ENCODE results near the gene ZNF365.

The ZNF365 gene

DNA sequence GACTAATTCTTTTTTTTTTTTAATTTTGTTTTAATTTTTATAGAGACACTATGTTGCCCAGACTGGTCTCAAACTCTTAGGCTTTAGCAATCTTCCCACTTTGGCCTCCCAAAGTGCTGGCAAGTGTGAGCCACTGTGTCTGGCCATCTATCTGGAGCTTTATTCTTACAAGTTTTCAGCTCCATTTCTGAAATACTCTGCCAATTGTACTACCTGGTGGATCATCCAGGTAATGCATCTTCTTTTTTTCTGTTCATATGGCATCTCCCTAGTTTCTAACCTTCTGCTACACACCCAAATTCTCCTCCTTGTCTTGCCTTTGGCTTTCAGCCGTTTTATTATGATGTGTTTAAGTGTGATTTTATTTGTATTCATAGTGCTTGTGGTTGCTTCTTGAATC is 40.2 kb downstream of the ZNF365 start:
- ATAC-seq (replicated peaks): no peak
- H3K36me3 Mint-ChIP-seq: peaks cover 8 to 10% of the 10 kb centered on the region in 2 donors
- H3K27me3 Mint-ChIP-seq: peaks cover 36 to 45% of the 10 kb centered on the region in 2 donors

DNA sequence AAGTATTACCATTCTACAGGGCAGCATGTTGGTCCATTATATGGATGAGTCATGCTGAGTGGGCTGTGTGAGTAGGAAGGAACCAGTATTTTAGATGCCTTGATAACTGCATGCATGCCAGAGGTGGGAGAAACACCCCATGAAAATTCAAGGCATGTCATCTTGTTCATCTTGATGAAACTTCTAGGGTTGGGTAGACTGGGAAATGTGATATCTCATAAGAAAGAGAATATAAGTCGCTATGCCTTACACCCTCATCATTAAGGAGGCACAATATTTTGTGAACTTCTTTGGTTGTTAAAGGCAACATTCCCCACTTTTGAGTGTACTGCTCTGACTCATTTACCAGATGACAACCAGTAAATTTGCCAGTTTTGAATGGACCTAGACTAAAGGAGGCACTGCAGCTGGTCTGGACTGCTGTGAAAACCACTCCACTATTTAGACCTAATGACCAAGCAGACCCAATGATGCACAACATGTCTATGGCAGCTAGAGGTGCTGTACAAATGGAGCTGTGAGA is 48.0 kb downstream of the ZNF365 start:
- DNase-seq (no peak), ATAC-seq (replicated peaks) (peak in 1 of 2 donors; percentile 34)
- Mint-ChIP-seq H3K27ac (no peak overlapping the region), H3K4me3 (no peak overlapping the region), H3K27me3 (no peaks in the 10 kb centered on the region), H3K36me3 (no peaks in the 10 kb centered on the region), H3K4me1 (peaks cover 9 to 14% of the 10 kb centered on the region in 2 donors), H3K9me3 (no peaks in the 10 kb centered on the region)

More for the DNA sequence above, 40.2 kb downstream of the ZNF365 start:
- no peak for DNase-seq
- no peak overlapping the region for H3K27ac Mint-ChIP-seq
- no peak overlapping the region for H3K4me3 Mint-ChIP-seq
- H3K9me3 Mint-ChIP-seq: peaks cover 9 to 15% of the 10 kb centered on the region in 2 donors
- no peaks in the 10 kb centered on the region for H3K4me1 Mint-ChIP-seq

DNA sequence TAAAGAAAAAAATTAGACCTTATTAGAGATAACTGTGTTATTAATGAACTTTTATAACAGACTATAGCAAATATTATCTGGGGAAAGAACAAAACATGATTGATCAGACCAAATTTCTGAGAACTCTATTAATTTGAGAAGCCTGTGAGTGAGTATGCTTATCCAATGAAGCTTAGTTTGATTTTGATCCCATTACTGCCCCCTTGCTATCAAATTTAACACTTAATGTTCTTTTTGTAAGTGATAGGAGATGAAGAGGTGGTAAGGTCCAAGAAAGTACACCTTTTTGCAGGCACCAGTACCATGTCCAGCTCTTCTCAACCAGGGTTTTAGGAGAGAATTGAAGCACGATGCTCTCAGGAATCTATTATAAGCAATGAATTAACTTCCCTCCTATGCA is 49.9 kb downstream of the ZNF365 start:
- ATAC-seq (replicated peaks): no peak
- DNase-seq: no peak
- Mint-ChIP-seq H3K9me3 (peaks cover 4 to 5% of the 10 kb centered on the region in 2 donors), H3K27ac (no peak overlapping the region), H3K4me3 (no peak overlapping the region), H3K36me3 (peaks cover 3 to 4% of the 10 kb centered on the region in 2 donors), H3K27me3 (no peaks in the 10 kb centered on the region), H3K4me1 (peaks cover 9 to 14% of the 10 kb centered on the region in 2 donors)

DNA sequence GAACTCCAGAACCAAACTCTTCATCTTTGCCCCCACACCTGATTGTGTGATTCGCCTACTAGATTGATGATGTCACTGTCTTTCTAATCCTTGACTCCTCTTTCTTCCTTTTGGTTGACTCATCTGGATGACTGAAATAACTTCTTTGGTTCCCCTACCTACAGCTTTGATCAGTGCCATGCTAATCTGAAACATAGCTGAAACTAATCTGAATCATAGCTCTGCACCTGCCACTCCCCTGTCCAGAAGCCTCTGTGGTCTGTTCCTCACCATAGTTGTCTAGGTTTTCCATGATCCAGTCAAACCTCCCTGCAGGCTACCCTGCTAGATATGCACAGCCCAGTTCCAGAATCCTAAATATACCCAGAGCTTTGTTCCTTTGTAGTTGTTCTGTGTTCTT is 51.9 kb downstream of the ZNF365 start:
- peaks cover 4 to 8% of the 10 kb centered on the region in 2 donors for H3K9me3 Mint-ChIP-seq
- ATAC-seq (replicated peaks): peak; percentile 82 to 90
- H3K4me3 Mint-ChIP-seq: no peak overlapping the region
- peaks cover 3 to 4% of the 10 kb centered on the region in 2 donors for H3K36me3 Mint-ChIP-seq
- no peaks in the 10 kb centered on the region for H3K27me3 Mint-ChIP-seq
- peaks cover 11 to 18% of the 10 kb centered on the region in 2 donors for H3K4me1 Mint-ChIP-seq
- peak overlapping the region; percentile 5 for H3K27ac Mint-ChIP-seq
- no peak for DNase-seq

DNA sequence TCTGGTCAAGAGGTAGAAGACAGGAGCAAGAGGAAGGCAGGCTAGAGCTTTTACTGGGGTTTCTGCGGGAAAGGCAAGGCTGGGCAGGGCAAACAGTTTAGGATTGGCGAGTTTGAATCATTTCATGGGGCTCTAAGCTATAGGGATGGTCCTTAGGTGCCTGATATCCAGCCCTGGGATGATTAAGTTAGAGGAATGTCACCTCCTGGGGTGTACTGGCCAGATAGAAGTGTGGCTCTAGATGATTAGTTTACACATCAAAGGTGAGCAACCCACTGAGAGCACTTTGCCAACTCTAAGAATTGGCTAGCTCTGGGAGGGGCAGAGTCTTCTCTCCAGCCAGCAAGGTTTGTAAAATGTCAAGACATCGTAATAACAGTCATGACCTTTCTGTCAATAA is 52.4 kb downstream of the ZNF365 start:
- Mint-ChIP-seq H3K4me3 (no peak overlapping the region), H3K36me3 (peaks cover 3 to 4% of the 10 kb centered on the region in 2 donors), H3K27ac (no peak overlapping the region), H3K27me3 (no peaks in the 10 kb centered on the region), H3K4me1 (peaks cover 11 to 23% of the 10 kb centered on the region in 2 donors), H3K9me3 (peaks cover 4 to 8% of the 10 kb centered on the region in 2 donors)
- ATAC-seq (replicated peaks): no peak
- no peak for DNase-seq

DNA sequence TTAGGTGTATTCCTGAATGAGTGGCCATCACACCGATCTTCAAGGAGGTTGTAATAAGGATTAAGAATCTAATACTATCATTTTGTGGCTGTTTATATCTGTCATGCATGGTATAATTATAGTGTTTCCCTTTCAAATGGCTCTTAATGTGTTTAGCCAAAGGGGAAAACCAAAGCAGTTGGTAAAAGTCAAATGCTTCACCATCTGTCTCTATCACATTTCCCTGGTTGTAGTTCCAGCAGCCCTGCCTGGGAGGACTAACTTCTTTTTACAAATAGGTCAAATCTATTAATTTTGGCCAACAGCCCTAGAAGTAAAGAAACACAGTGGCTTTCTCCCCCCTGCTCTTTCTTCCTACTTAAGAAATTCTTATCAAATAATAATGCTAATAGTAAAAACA is 56.7 kb downstream of the ZNF365 start:
- Mint-ChIP-seq H3K36me3 (peaks cover 3 to 4% of the 10 kb centered on the region in 2 donors), H3K27ac (no peak overlapping the region), H3K4me1 (peaks cover 15 to 45% of the 10 kb centered on the region in 2 donors), H3K4me3 (no peak overlapping the region), H3K27me3 (no peaks in the 10 kb centered on the region), H3K9me3 (peaks cover 4 to 8% of the 10 kb centered on the region in 2 donors)
- DNase-seq (no peak), ATAC-seq (replicated peaks) (no peak)

- Mint-ChIP-seq H3K4me3 (no peak overlapping the region), H3K27me3 (no peaks in the 10 kb centered on the region), H3K9me3 (peaks cover 4 to 7% of the 10 kb centered on the region in 2 donors), H3K4me1 (peaks cover 10 to 43% of the 10 kb centered on the region in 2 donors), H3K27ac (peak overlapping the region; percentile 14), H3K36me3 (peaks cover 3% of the 10 kb centered on the region in 2 donors)
- peak; percentile 89 to 91 for ATAC-seq (replicated peaks)
- peak; percentile 42 for DNase-seq
These were observed 59.1 kb downstream of the ZNF365 start for GRCh38 chr10:62433181-62433692.

GRCh38 chr10:62433901-62434300 is 59.7 kb downstream of the ZNF365 start:
- H3K27ac Mint-ChIP-seq: peak overlapping the region; percentile 14

DNA sequence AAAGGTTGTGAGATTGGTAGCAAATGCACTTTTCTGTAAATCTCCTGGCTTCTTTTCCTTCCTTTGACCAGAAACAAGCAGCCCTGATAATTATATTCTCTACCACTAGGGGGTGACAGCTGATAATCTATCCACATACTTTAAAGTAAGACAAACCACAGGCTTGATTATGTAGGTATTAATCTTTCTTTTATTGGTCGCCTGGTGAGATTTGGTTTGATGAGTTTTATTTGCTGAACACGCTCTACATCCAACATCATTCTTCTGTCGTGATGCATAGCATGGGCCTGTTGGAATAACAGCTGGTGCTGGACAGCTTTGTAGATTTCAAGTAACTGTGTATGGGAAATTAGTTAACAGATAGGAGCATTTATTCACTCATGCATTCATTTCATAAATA is 63.5 kb downstream of the ZNF365 start:
- ATAC-seq (replicated peaks): peak; percentile 57 to 64
- Mint-ChIP-seq H3K27ac (no peak overlapping the region), H3K27me3 (no peaks in the 10 kb centered on the region), H3K4me3 (no peak overlapping the region), H3K9me3 (no peaks in the 10 kb centered on the region), H3K4me1 (peaks cover 9 to 25% of the 10 kb centered on the region in 2 donors), H3K36me3 (no peaks in the 10 kb centered on the region)
- DNase-seq: no peak

More at GRCh38 chr10:62433901-62434300, 59.7 kb downstream of the ZNF365 start:
- Mint-ChIP-seq H3K36me3 (no peaks in the 10 kb centered on the region), H3K4me3 (no peak overlapping the region), H3K9me3 (peaks cover 0 to 4% of the 10 kb centered on the region in 2 donors), H3K27me3 (no peaks in the 10 kb centered on the region), H3K4me1 (peaks cover 10 to 43% of the 10 kb centered on the region in 2 donors)
- ATAC-seq (replicated peaks) (no peak), DNase-seq (no peak)

- H3K4me1 Mint-ChIP-seq: peaks cover 2 to 5% of the 10 kb centered on the region in 2 donors
- H3K36me3 Mint-ChIP-seq: no peaks in the 10 kb centered on the region
- no peak overlapping the region for H3K27ac Mint-ChIP-seq
- H3K4me3 Mint-ChIP-seq: no peak overlapping the region
- peaks cover 0 to 4% of the 10 kb centered on the region in 2 donors for H3K27me3 Mint-ChIP-seq
- DNase-seq (no peak), ATAC-seq (replicated peaks) (no peak)
- no peaks in the 10 kb centered on the region for H3K9me3 Mint-ChIP-seq
These were observed 67.8 kb downstream of the ZNF365 start for GRCh38 chr10:62442006-62442405.

DNA sequence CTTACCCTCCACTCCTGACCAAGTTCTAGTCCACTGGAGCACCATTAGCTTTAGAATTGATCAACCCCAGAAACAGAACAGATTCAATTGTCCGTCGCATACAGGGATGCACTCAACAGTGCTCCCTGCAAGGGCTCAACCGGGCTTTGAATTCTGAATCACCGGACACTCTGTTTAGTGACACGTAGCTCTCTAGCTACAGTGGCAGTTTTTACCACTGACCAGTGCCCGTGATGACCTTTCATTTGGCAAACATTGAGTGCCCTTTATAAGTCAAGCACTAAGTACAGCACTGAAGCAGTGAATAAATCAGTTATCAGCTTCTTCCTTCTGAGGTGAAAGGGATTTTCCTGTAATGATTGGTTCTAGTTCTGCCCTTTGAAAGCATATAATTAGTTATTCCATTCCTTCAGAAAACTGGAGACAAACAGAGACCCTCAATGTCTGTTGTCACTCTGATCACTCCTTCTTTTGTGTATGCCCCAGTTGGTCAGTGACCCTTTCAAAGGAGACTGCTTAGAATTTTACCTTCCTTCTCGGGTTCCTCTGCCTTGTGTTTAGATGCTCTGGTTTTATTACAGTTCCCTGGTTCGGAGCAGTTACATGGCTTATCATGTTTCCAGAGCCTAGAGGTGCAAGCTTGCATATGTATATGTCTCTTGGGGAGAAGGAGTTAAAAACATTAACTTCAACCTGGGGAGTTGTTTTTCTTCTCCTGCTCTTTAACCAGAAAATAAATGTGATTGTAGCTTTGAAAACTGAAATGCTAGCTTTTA is 68.9 kb downstream of the ZNF365 start:
- no peaks in the 10 kb centered on the region for H3K36me3 Mint-ChIP-seq
- peaks cover 0 to 4% of the 10 kb centered on the region in 2 donors for H3K27me3 Mint-ChIP-seq
- ATAC-seq (replicated peaks) (no peak), DNase-seq (no peak)
- no peaks in the 10 kb centered on the region for H3K9me3 Mint-ChIP-seq
- no peak overlapping the region for H3K27ac Mint-ChIP-seq
- H3K4me1 Mint-ChIP-seq: no peaks in the 10 kb centered on the region
- H3K4me3 Mint-ChIP-seq: no peak overlapping the region

- DNase-seq: no peak
- H3K9me3 Mint-ChIP-seq: no peaks in the 10 kb centered on the region
- no peak overlapping the region for H3K4me3 Mint-ChIP-seq
- peaks cover 0 to 4% of the 10 kb centered on the region in 2 donors for H3K27me3 Mint-ChIP-seq
- no peak for ATAC-seq (replicated peaks)
- H3K4me1 Mint-ChIP-seq: no peaks in the 10 kb centered on the region
- no peaks in the 10 kb centered on the region for H3K36me3 Mint-ChIP-seq
- no peak overlapping the region for H3K27ac Mint-ChIP-seq
These were observed 69.7 kb downstream of the ZNF365 start for GRCh38 chr10:62443866-62444265.

DNA sequence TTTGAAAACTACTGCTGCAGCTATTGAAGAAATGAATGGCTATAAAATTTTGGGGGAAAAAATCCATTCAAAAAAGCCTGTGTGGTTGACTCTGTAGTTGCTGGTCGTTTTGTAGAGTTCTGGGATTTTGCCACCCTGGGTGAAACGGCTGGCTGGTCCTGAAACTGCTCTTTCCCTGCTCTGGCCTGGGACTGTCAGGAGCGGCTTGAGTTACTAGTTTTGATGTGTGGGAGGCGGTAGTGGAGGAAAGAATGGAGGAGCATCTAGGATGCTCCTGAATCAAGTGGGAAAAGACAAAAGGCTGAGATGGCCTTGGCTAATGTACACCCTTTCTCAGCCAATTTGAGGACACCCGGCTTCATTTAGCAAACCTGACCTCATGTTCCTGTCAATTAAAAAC is 72.5 kb downstream of the ZNF365 start:
- ATAC-seq (replicated peaks) (no peak), DNase-seq (no peak)
- Mint-ChIP-seq H3K36me3 (no peaks in the 10 kb centered on the region), H3K4me3 (no peak overlapping the region), H3K9me3 (no peaks in the 10 kb centered on the region), H3K4me1 (peaks cover 11 to 14% of the 10 kb centered on the region in 2 donors), H3K27me3 (peaks cover 0 to 4% of the 10 kb centered on the region in 2 donors), H3K27ac (no peak overlapping the region)

DNA sequence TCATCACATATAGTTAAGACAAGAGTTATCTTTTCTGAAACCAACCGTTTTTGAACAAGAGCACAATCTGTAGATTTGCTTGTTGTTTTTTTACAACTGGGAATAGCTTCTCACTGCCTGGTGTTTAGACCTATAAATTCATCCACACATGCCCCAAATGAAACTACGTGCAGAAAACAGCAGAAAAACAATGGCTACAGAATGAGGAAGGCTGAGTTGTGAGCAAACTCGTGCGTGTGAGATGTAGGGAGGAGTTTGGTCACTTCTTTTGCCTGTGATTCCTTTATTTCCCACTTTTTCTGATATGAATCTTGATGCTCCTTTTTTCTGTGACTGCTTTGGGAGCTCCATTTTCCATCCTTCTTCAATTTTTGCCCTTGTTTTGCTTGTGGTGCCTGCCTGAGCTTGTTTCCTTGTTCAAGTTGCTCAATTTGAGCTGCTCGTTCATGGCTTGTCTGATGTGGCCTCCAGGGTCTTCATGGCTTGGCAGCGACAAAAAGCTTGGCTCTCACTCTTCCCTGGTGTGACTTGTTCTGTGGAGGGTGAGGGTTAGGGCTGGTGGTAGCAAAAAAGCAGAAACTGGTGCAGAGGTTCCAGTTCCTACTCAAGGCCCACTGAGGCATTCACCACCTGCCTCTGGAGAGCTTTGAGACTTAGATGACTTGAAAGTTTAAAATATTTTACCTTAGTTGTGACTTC is 76.9 kb downstream of the ZNF365 start:
- DNase-seq (no peak), ATAC-seq (replicated peaks) (peak; percentile 95 to 97)
- Mint-ChIP-seq H3K36me3 (no peaks in the 10 kb centered on the region), H3K27ac (peak overlapping the region; percentile 10), H3K27me3 (no peaks in the 10 kb centered on the region), H3K4me1 (peaks cover 18 to 32% of the 10 kb centered on the region in 2 donors), H3K4me3 (peak overlapping the region; percentile 6 to 29), H3K9me3 (peaks cover 0 to 2% of the 10 kb centered on the region in 2 donors)
